ENCODE measurements around the gene ELMOD1.
"Not testable (repeated sequence)": the region's sequence is repeated elsewhere in the genome, so short reads cannot be mapped to it uniquely, and the experiment has no call there.

The ELMOD1 gene
- 0 to 0.20 reads per million in 2 donors for total RNA-seq

DNA sequence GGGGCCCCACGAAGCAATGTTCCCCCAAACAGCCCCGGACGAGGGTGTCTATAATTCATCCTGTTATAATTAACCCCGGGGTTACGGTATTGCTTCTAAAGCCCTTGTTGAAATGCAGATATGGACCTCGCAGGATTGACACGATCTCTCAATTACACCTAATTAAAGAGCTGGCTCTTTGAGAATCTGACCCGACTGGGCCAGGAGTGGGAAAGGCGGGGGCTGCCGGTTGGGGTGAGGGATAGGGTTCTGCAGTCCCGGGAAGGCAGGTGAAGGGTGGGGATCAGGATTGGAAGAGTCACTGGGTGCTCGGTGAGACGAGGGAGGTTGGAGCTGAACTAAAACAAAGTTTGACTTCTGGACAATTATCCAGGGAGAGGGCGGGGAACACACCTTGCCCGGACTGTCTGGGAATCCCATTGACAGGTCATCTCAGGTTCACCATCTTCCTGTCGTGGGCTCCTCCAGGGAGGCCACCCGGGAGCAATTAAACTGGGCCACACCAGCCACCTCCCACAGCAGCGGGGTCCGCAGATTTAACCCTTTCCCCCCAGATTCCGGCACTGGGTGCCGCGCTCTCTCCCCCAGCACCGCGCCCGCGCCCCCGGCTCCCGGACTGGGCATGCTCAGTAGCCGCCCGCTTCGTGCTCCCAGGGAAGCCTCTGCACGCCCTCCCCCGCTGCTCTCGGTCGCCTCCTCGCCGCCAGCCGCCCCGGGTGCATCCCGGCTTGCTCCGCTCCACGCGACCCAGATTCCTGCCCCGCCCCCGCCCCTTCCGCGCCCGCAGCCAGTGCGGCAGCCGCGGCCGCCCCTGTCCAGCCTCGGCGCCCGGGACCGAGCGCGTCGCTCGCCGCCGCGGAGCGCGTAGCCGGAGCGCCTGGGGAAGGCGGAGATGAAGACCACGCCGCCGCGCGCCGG, at the start of gene ELMOD1:
TSS of gene ELMOD1 (plus strand) at position 688 of the 918 bp plus-strand sequence. CDS start 27,043 bp downstream, outside the sequence.
- DNase-seq: peak in 2 of 5 experiments; percentile 15 to 20

DNA sequence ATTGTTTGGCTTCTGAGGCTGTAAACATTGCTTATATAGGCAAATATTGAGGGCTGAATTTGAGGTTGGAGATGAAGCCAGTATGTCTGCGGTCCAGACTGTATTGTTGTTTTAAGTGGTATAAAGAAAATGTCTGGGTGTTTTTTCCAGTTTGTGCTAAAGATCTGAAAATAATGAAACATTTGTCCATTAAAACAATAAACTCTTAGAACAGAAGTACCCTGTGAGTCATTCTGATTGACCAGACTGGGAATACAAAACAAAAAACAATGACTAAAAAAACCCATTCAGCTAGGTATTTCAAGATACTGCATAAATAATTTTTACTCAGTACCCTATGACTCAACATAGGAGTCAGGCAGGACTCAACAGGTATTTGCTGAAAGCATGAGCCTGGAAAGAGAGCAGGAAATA, 45.8 kb upstream of the ELMOD1 start:
- DNase-seq: no peak

DNA sequence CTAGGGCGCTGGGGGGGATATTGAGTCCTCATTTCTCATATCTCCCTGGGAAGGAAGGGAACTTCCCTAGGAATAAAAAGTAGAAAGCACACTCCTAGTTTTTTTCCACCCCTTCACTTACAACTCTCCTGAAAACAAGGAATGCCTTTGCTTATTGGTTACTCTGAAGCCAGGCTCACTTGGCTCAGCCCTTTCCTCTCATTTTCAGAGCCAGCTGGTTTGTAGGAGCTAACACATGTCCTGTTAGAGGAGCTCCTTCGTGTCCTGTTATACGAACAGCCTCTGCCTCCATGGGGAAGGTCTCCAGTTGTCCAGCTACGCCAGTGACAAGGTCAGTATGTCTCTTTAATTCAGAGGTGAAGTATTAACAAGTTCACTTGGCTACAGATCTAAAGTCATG, 43.0 kb upstream of the ELMOD1 start:
- DNase-seq: no peak

DNA sequence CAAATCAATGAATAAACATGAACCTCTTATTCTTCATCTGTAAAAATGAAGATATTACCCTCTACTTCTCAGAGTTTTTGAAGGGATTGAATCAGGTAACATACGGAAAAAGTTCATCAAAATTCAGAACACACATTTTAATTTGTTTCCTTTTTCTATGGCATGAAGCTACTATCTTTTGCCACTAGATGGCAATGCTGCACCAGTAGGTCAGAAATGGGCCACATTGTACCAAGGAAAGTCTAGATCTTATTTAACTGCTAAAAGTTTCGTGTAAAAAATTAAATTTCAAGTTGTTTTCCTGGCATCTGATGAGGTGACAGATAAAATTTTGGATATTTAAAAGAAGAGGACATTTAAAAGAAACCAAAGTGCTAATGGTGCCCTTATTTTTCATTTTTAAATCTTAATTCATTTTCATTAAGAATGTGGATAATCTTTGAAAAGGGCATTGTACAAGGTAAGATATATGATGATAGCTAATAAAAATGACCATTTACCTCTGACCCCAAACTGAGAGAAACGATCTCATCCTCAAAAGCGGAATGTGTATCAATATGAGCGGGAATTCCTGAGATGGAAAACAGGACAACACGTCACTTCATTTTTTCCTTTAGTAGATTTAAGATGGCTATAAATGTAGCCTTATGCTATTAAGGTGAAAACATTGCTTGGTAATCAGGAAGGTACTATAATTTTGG, 41.5 kb upstream of the ELMOD1 start:
- peak in 1 of 5 experiments; percentile 43 for DNase-seq

DNA sequence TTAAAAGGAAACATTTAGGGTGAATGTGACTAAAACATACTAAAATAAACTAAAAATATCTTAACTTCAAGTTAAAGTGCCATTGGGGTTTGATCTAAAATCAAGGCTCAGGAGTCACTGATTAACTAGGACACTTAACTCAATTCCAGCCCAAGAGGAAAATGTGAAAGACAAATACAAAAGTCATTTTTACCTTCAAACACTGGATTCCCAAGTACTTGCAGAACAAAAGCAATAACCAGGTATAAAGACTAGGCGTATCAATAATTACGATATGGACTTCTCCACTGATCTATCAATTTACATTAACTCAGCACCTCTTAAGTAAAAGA, 41.0 kb upstream of the ELMOD1 start:
- DNase-seq: no peak

DNA sequence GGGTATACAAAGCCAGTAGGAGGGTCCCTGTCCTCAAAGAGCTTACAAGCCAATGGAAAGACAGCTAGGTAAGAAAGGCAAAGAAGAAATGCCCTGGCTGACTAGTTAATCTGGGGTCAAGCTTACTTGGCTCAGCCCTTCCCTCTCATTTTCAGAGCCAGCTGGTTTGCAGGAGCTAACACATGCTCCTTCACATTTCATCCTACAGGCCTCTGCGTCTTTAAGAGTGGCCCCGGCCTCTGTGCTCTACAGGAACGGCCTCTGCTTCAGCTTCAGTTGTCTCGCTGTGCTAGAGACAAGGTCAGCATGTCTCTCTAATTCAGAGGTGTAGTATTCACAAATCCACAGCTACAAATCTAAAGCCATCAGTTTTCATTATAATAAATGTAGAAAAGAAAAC, 40.6 kb upstream of the ELMOD1 start:
- no peak for DNase-seq

DNA sequence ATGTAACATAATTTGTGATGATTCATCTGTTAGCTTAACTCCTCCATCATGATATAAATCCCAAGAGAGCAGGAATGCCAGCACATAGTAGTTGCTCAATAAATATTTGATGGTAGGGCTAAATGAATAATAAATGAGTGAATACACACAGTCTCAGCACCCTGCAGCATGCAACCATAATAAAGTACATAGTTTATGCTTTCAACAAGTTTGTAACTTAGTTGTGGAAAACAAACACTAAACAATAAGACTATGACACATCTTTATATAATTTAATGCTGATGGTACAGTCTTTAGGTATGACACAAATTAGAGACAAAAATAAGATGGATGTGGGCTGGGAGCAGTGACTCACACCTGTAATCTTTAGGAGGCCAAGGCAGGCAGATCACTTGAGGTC, 29.3 kb upstream of the ELMOD1 start:
- no peak for DNase-seq

DNA sequence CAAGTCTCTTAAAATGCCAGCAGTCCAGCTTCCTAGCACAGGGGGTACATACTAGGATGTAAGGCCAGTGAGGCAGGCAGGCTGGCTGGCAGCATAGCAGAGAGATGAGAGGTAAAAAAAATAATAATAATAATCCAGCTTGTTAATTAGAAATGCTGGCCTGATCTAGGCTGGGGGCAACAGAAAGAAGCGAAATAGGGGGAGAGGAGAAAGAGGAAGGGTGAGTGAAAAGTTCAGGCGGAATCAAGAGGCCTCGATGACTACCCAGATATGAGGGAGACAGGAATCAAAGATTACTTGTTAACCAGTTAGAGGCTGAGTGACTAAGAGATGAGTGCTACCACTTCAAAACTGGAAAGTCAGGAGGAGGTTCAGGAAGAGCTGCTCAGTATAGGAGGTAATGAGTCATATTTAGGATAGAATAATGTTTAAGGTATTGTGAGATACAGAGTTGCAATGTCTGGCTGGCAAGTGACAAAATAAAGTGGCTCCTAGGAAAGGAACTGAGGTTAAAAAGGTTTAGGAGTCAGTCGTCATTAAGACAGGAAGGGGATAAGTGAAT, 28.2 kb upstream of the ELMOD1 start:
- DNase-seq: no peak

DNA sequence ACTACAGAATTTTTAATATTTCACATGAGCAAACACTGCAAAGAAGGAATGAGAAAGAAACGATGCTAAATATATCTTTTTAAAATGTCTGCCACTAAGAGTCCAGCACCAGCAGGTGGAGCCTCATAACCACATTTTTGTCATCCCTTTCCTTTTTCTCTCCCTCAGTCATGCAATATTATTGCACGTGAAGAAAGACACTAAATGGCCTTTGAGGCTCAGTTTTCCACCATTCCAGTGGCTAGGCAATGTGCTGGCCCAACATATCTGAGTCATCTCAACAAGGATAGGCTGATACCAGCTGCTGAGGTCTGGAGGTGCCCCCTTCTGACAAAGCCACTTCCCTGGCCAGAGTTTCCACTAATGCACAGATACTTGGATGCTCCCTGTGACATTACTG, 27.2 kb upstream of the ELMOD1 start:
- peak in 2 of 5 experiments; percentile 9 to 65 for DNase-seq

DNA sequence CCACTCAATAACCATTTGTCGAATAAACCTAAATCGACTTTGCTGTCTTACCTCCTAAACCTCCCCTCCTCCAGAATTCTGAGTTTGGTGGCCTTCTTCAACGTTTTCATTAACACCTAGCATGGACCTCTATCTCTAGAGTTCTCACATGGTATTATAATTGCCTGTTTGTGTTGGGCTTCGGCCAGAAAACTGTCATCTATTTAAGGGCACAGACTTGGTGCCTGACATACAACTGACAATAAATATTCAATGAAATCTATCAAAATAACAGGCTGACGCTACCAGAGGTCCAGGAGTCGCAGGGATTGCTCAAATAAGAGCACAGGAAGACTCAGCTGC, 26.1 kb upstream of the ELMOD1 start:
- DNase-seq: no peak

DNA sequence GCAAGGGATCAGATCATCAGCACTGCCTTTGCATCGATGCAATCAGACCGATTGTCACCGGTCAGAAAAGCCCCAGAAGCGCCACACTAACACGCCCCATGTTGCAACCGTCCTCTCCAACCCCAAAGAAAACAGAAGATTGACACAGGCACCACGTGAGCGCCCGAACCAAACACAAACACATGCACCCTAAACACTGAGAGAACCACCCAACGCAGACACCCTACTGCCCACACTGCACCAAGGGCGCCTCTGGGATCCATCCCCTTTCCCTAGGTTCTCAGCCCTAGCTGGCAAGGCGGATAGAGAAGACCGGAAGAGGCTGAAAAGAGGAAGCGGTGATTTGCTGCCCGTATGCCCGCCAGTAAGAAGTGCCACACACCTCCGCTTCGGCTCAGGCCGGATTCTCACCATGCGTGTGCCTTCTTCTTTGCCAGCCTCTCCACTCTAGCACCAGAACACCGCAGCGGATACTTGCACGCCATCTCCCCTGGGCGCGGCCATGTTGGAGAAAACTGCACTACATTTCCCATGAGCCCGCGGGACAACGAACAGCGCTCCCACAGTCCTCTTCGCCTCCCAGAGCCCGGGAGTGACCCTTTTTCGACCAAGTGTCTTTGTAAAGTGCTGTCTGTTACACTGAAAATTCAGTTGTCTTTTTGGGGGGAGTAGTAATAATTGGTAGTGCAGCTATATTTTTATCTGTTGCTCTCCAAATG, 25.6 kb upstream of the ELMOD1 start, which contains the start of gene ALKBH8:
TSS of gene ALKBH8 (minus strand) at position 517 of the 719 bp plus-strand sequence. CDS start 4,842 bp downstream, outside the sequence.
- DNase-seq: peak; percentile 51 to 88 (median 71)

DNA sequence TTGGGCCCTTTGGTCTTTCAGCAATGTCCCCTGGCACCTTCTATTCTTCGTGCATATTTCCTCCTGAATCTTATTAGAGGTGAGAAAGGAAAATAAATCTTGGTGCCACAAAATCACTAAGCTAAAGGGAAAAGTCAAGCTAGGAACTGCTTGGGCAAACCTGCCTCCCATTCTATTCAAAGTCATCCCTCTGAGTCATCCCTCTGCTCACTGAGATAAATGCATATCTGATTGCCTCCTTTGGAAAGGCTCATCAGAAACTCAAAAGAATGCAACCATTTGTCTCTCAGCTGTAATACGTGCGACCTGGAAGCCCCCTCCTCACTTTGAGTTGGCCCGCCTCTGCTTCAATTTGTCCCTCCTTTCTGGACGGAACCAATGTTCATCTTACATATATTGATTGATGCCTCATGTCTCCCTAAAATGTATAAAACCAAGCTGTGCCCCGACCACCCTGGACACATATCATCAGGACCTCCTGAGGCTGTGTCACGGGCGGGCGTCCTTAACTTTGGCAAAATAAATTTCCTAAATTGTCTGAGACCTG, 24.9 kb upstream of the ELMOD1 start:
- DNase-seq: not testable (repeated sequence)

DNA sequence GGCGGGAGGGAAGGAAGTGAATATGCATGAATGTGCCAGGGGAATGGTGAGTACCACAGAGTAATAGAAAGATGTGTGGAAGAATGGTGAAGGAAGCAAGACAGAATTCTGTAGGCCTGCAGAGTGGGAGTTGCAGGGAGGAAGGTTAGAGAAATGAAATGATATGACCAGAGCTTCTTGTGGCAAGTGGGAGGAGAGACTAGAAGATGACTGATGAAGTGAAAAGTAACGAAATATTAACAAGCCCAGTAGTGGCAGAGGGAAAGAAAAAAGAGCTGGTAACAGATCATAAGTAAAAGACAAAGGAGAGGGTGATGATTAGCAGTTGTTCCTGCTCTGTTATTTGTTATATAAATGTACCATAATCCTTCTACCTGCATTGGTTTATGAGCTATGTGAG, 24.4 kb upstream of the ELMOD1 start:
- no peak for DNase-seq

DNA sequence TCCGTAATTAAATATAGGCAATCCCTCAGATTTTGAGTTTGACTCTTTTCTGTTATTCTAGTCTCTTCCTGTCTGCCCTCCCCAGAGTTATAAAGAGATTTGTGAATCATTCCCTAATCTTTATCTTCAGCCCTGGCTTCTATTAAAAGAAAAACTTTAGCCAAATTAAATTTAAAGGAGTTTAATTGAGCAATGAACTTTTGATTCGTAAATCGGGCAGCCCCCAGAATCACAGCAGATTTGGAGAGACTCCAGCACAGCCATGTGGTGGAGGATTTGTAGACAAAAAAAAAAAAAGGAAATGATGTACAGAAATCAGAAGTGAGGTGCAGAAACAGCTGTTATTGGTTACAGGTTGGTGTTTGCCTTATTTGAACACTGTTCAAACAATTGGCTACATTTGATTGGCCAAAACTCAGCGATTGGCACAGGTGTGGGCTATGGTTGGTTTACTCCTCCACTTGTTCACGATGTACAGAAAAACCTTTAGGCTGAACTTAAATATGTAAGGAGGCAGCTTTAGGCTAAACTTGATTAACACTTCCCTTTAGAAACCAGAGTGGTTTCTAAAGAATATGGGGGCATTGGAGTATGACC, 23.1 kb upstream of the ELMOD1 start:
- DNase-seq: no peak

DNA sequence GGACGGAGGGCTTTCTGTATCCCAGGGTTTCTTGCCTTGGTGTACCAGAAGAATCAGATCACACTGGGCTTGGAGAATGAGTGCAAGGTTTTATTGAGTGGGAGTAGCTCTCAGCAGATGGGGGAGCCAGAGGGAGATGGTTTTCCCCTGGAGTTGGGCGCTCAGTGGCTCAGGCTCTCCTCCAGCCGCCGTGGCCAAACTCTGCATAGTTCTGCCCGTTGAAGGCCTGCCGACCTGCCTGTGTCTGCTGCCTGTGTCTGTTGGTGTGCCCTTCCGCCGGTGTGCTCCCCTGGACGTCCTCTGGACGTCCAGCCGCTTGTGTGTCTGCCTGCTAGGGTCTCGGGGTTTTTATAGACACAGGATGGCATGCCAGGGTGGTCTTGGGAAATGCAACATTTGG, 20.9 kb upstream of the ELMOD1 start:
- no peak for DNase-seq

DNA sequence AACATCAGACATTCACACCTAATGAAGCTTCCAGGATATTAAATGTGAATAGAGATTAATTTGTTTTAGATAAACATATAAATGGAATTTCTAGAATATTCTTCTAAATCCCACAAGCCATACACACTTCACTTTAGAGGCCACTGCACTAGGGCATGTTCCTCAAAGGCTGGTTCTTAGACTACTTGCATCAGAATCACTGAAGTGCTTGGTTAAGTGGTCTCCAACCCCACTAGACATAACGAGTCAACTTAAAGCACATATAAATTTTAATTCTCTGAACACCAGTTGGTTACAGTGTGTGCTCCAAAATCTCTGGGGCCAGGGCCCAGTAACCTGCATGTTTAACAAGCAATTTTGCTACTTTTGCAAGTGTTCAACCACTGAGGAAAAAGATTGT, 17.5 kb upstream of the ELMOD1 start:
- DNase-seq: no peak

DNA sequence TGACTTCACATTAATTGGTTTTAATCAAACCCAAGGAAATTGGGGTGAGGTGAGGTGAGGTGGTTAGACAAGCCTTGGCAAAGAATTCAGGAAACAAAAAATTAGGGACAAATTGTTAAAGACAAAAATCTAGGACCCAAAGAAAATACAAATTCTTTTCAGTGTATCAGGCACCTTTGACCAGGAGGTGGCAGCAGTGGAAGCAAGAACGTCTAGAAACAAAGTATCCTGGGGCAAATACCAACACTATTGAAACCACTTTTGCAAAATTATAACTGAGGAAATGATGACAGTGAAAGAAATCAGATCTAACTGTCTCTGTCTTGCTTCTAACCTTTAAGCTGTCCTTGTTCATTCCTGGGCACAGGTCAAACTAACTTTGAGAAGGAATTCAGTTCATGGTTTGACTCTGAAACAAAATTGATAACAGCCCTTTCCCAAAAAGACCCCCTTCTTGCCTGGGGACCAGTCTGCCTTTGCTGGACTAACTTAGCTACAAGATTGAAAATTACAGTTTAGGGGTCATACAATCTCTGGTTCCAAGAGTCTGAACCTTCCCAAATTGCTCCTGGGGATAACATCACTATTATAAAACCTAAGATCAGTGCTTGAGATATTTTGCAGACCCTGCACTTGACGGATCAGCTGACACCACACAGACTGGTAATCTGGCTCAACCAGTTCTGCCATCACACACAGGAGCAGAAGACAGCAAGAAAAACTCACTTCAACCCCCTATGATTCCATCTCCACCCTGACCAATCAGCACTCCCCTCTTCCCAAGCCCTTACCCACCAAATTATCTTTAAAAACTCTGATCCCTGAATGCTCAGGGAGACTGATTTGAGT, 14.2 kb upstream of the ELMOD1 start:
- peak in 2 of 5 experiments; percentile 24 to 52 for DNase-seq

DNA sequence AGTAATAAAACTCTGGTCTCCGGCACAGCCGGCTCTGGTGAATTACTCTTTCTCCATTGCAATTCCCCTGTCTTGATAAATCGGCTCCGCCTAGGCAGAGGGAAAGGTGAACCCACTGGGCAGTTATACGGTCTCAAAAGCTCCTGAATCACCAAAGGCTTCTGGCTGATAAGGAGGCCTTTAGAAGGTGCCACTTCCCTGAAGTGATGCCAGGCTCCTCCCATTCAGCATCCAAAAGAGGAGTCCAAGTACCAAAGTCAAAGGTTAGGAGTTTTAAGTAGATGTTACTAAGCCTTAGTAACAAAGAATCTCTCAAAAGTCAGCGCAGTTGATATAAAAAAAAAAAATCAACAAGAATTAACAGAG, 13.6 kb upstream of the ELMOD1 start:
- DNase-seq: no peak

DNA sequence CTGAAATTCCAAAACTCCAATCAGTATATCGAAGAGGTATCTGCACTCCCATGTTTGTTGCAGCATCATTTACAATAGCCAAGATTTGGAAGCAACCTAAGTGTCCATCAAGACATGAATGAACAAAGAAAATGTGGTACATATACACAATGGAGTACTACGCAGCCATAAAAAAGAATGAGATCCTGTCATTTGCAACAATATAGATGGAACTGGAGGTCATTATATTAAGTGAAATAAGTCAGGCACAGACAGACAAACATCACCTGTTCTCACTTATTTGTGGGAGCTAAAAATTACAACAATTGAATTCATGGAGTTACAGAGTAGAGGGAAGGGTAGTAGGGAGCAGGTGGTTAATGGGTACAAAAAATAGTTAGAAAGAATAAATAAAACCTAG, 11.8 kb upstream of the ELMOD1 start:
- DNase-seq: not testable (repeated sequence)

DNA sequence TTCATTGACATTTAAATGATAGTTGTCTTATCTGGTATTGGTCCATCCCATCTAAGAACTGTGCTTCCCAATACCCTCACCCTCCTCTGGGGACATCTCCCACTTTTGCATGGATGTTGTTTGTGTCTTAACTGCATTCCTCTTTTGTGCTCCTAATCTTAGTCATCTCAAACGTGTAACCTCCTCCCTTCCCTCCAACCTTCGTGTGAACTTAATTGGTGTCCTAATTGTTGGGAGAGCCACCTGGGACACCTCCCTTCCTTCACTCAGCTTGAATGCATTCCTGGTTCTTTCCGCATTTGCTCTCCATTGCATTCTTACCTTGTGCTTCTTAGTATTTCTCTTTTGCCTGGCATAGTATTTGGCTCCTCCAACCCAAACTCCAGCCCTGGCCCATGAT, 9.8 kb upstream of the ELMOD1 start:
- DNase-seq: no peak

DNA sequence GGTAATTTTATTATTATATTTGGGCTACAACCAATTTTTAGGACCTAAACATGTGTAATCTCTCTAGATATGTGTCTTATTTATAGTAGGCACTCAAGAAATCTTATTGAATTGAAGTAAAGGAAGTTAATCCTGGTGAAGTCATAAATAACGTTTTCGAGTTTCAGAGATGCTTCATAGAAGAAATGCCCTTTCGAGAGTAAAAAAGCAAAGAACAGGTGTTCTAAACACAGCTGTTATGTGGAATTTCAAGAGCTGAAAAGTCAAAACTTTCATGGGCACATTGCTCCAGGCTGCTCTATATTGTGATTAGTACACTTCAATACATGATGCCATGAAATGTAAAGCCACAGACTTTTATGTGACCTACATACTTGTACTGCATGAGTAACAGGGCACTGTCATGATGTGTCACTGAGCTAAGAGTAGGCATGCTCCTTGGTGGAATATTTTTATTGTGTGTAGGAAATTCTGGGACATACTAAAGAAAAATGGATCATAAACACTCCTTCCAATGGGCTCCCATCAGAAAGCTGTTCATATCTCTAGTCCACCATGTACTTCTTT, 7.2 kb upstream of the ELMOD1 start:
- DNase-seq: no peak
